Thyroid gland (tissue), 4 donors: ENCODE results near the gene GLRA3. TPM values are rescaled to one million over a fixed set of nuclear protein-coding genes. Genes with fewer than 3 reads are reported as not detected.

Experiments used
- DNase-seq, 2 donors: peaks; one replicate each; pipeline ENCODE4 v3.0.0-alpha.2; 2019
- H3K27ac ChIP-seq, 3 donors: fragments of 200-600 bp; sonication (generic); 1 replicate in 2 of 3; 2 replicates in 1 of 3; pipeline ENCODE4 v1.5.1; 2016 to 2019; ENCODE audit warnings: mild to moderate bottlenecking in 1 of 3, moderate library complexity in 1 of 3
- H3K27me3 ChIP-seq: fragments of 200-600 bp; sonication (generic); one replicate; pipeline ENCODE4 v1.5.1; 2019
- H3K36me3 ChIP-seq, 2 donors: fragments of 200-600 bp; sonication (generic); one replicate each; pipeline ENCODE4 v1.5.1; 2016 to 2019
- H3K4me1 ChIP-seq, 2 donors: fragments of 200-600 bp; sonication (generic); one replicate each; pipeline ENCODE4 v1.5.1; 2017 to 2019
- H3K4me3 ChIP-seq, 3 donors: fragments of 200-600 bp; sonication (generic); replicated peaks in 1 of 3; 1 replicate in 2 of 3; 2 replicates in 1 of 3; pipeline ENCODE4 v1.5.1; 2016; ENCODE audit warnings: mild to moderate bottlenecking in 1 of 3
- H3K9me3 ChIP-seq: fragments of 200-600 bp; sonication (generic); one replicate; pipeline ENCODE4 v1.5.1; 2017
- POLR2A ChIP-seq, 2 donors: fragments of 450-650 bp; IDR thresholded peaks; one replicate each; pipeline ENCODE4 v1.6.1; 2017; ENCODE audit warnings: antibody characterized with exemption in 2 of 2, mild to moderate bottlenecking in 2 of 2, moderate library complexity in 1 of 2
- WGBS, 2 donors: methylation state at CpG; one replicate each; pipeline ENCODE4 v1.1.5; 2017; 5-methylcytosine and 5-hydroxymethylcytosine counted together
- intact Hi-C: fragments of 100-400 bp; cut with DNase I; formaldehyde crosslinking; loops from one replicate; pipeline ENCODE4 v1.15.1; 2023
- total RNA-seq, 4 donors: library from RNA; depleted of rRNA; stranded (reverse); fragments of >200 nt; gene quantifications; one replicate each; pipeline ENCODE4 v1.2.3, GENCODE V29; 2016
- TF ChIP-seq, protein P1 (sequence below), 6 experiments: fragments of 200-600 bp in 3 of 6; fragments of 450-650 bp in 3 of 6; sonication (generic) in 3 of 6; IDR thresholded peaks; one replicate each; pipeline ENCODE4 v1.5.1; 2016 to 2019; ENCODE audit warnings: antibody characterized with exemption in 6 of 6, mild to moderate bottlenecking in 2 of 6, inconsistent platforms in 1 of 6, moderate library complexity in 1 of 6

The GLRA3 gene
- total RNA-seq, 4 donors from 2014 or later = not detected

DNA sequence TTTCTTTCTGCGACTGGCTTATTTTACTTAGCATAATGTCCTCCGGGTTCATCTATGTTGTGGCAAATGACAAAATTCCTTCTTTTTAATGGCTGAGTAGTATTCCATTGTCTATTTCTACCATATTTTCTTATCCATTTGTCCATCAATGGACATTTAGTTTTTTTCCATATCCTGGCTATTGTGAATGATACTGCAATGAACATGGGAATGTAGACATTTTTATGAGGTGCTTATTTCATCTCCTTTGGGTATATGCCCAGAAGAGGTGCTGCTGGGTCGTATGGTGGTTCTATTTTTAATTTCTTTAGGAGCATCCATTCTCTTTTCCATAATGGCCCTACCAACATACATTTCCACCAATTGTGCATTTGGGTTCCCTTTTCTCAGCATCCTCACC is 230.2 kb downstream of the GLRA3 start:
- no peak for DNase-seq
- TF ChIP-seq POLR2A (IDR thresholded peaks at IDR 0.05) = no peak
- TF ChIP-seq, protein P1, sequence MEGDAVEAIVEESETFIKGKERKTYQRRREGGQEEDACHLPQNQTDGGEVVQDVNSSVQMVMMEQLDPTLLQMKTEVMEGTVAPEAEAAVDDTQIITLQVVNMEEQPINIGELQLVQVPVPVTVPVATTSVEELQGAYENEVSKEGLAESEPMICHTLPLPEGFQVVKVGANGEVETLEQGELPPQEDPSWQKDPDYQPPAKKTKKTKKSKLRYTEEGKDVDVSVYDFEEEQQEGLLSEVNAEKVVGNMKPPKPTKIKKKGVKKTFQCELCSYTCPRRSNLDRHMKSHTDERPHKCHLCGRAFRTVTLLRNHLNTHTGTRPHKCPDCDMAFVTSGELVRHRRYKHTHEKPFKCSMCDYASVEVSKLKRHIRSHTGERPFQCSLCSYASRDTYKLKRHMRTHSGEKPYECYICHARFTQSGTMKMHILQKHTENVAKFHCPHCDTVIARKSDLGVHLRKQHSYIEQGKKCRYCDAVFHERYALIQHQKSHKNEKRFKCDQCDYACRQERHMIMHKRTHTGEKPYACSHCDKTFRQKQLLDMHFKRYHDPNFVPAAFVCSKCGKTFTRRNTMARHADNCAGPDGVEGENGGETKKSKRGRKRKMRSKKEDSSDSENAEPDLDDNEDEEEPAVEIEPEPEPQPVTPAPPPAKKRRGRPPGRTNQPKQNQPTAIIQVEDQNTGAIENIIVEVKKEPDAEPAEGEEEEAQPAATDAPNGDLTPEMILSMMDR (IDR thresholded peaks at IDR 0.05) = no peak
- Histone ChIP-seq H3K4me3 (no peak overlapping the region), H3K4me1 (peaks cover 0 to 3% of the 10 kb centered on the region in 2 donors), H3K9me3 (no peaks in the 10 kb centered on the region), H3K27me3 (no peaks in the 10 kb centered on the region), H3K27ac (no peak overlapping the region), H3K36me3 (no peaks in the 10 kb centered on the region)
- 81% methylated on average over 3 of the region's 3 CpGs for WGBS, 2 donors
- intact Hi-C loops = no loop called here

DNA sequence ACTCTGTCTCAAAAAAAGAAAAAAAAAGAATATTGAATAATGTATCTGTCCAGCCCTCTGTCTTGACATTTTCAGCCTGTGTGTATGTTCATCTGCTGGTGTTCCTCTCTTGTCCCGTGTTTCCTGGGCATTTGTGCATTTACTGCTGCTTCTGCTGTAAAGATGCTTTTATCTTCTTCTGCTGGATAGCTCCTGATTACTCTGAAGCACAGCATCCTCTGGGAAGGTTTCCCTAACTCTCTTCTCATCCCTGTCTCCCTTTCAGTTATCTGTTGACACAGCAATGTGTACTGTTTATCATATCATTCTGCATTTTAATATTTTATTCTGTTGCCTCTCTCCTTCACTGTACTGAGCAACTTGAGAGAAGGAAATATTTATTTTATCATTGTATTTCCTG is 232.5 kb downstream of the GLRA3 start:
- no peak for DNase-seq
- TF ChIP-seq, protein P1 (IDR thresholded peaks at IDR 0.05) = no peak
- TF ChIP-seq POLR2A (IDR thresholded peaks at IDR 0.05) = no peak

DNA sequence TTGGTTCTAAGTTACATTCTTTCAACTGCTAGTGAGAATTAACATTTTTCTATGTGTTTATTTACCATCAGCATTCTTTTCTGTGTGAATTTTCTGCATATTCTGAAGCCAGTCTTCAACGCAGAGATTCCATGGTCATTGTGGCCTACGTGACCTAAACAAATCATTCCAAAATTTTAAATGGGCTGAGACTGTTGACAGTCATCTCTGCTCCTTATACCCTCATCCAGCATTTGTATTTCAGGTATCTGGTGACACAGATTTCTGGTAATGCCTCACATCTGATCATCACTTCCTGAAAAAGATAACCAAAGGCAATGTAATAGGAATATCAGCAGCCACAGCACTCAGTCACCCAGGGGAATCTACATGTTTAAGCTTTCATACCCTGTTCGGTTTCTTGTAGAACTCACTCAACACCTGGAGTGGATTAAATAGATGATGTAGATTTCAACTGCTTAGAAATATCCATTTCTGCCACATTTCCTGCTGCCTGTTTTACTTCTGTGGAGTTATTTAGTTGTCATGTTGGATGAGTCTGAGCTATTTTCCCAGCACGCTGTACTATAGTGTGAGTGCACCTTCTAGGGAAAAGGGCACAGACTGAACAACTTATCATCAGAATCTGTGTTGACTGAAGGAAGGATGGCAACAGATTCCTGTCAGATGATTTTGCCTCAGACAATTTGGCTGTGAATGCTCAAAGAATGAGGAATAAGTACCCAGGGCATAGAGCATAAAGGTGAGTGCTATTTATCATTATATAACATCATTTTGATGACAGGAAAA is 233.7 kb downstream of the GLRA3 start:
- TF ChIP-seq, protein P1 (IDR thresholded peaks at IDR 0.05) = no peak
- no peak for TF ChIP-seq POLR2A (IDR thresholded peaks at IDR 0.05)
- no peak for DNase-seq
- no peak overlapping the region for H3K4me3 ChIP-seq
- no peak overlapping the region for H3K27ac ChIP-seq
- H3K4me1 ChIP-seq = peaks cover 0 to 3% of the 10 kb centered on the region in 2 donors
- no peaks in the 10 kb centered on the region for H3K9me3 ChIP-seq
- 81 to 82% methylated on average over 4 of the region's 4 CpGs for WGBS, 2 donors
- H3K27me3 ChIP-seq = no peaks in the 10 kb centered on the region
- intact Hi-C loops = no loop called here
- H3K36me3 ChIP-seq = no peaks in the 10 kb centered on the region

More for the DNA sequence above, 232.5 kb downstream of the GLRA3 start:
- Histone ChIP-seq H3K27ac (no peak overlapping the region), H3K4me3 (no peak overlapping the region), H3K4me1 (peaks cover 0 to 3% of the 10 kb centered on the region in 2 donors), H3K9me3 (no peaks in the 10 kb centered on the region), H3K27me3 (no peaks in the 10 kb centered on the region), H3K36me3 (no peaks in the 10 kb centered on the region)
- intact Hi-C loops = no loop called here
- 81 to 87% methylated on average over 1 of the region's 1 CpG for WGBS, 2 donors

DNA sequence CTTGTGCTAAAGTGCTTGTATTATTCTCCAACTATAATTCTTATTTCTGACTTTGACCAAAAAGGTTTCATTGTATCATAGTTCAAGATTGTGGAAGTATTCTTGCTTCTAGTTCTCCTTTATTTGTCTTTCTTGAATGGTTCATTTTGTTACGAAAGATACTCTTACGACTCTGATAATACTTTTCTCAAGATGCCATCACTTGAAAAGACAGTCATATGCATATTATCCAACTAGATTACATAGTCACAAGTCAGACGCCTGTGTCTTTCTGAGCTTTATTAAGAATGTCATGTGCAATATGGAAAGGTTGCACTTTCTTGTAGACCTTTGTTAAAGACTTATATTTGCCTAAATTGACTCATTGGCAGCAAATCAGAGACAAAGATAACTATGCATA is 235.3 kb downstream of the GLRA3 start:
- no peaks in the 10 kb centered on the region for H3K4me1 ChIP-seq
- no peaks in the 10 kb centered on the region for H3K36me3 ChIP-seq
- WGBS, 2 donors = 91 to 93% methylated on average over 3 of the region's 3 CpGs
- intact Hi-C loops = no loop called here
- H3K4me3 ChIP-seq = no peak overlapping the region
- H3K27me3 ChIP-seq = no peaks in the 10 kb centered on the region
- H3K9me3 ChIP-seq = no peaks in the 10 kb centered on the region
- H3K27ac ChIP-seq = no peak overlapping the region
- TF ChIP-seq, protein P1 (IDR thresholded peaks at IDR 0.05) = no peak
- no peak for DNase-seq

DNA sequence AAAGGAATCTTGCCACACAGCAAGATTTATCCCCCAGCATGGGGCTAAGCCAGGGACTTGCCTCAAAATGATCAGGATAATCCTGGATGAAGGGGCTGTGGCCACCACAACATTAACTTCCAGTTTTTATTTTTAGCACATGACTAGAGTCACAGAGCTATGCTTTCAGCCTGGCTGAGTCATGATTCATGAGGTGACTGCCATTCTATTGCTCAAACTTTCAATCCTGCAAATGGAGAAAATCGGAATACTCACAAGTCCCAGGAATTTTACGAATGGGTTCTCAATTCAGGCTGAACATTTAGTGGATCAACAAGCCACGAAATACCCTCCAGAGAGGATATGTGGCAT is 236.1 kb downstream of the GLRA3 start:
- no peaks in the 10 kb centered on the region for H3K4me1 ChIP-seq
- TF ChIP-seq POLR2A (IDR thresholded peaks at IDR 0.05) = no peak
- TF ChIP-seq, protein P1 (IDR thresholded peaks at IDR 0.05) = no peak
- H3K9me3 ChIP-seq = no peaks in the 10 kb centered on the region
- 85 to 87% methylated on average over 3 of the region's 3 CpGs for WGBS, 2 donors
- DNase-seq = no peak
- no peaks in the 10 kb centered on the region for H3K27me3 ChIP-seq
- no peaks in the 10 kb centered on the region for H3K36me3 ChIP-seq
- no peak overlapping the region for H3K27ac ChIP-seq
- no peak overlapping the region for H3K4me3 ChIP-seq
- intact Hi-C loops = no loop called here
